Muscle of back (tissue), 11 donors: ENCODE results near the gene EPHA6. TPM values are rescaled to one million over a fixed set of nuclear protein-coding genes. Genes with fewer than 3 reads are reported as not detected.
"Not testable (repeated sequence)": the region's sequence is repeated elsewhere in the genome, so short reads cannot be mapped to it uniquely, and the experiment has no call there.

Experiments used
- DNase-seq, 3 donors: peaks; one replicate each; pipeline versions ENCODE4 v3.0.0 to v3.0.0-alpha.2; 2013
- polyA plus RNA-seq, 10 donors: library from polyadenylated mRNA; unstranded; fragments of 120-200 nt; gene quantifications; one replicate each; pipeline ENCODE4 v1.2.1, GENCODE V29; 2013; ENCODE audit not compliant: insufficient read length in 10 of 10

Gene EPHA6
- polyA plus RNA-seq, 10 donors = 0.16 to 0.96 (median 0.35) TPM; not detected in 1

DNA sequence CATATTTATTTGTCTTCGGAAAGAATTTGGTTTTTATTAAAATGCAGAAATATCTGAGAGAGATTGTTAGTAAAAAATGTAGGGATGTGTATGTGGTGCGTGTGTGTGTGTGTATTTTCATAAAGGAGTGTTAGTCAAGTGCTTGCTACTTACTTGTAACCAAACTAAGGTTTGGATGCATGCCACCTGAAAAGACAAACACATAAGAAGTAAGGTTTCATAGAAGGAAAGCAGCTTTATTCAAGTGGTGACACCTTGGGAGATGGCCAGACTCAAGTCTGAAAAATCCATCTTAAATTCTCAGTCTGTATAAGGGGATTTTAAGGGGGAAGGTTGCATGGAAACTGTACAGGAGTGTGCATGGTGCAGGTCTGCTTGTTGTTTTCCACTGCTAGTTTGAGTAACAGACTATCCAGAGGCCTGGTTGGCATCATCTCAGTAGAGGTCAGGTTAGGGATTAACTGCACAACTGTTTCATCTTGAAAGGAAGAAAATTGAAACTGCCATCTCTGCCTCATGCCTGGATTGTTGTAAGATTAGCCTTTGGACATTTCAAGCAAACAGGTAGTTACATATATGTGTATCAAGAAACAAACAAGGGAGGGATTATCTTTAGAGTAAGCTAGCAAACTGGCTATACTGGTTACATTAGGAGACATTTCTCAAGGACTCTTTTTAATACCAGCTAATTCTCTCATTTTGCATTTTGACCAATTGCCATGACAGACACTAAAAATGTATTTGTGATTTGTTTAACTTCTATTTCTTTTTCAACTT is 196.7 kb downstream of the EPHA6 start:
- DNase-seq = no peak

DNA sequence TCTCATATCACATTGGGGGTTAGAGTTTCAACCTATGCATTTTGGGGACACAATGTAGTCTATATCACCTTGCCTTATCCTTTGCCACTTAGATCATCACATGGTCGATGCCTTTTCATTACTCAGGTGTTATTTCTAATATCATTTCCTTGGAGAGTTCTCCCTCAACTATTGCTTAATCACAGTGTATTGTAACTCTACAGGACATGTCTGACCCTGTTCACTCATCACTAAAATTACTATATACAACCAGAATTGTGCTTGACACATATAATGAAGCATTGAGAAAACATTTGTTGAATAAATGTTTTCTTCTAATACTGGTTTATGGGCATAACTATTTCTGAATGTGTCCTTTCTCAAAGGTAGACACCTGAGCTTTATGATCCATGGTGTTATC is 207.4 kb downstream of the EPHA6 start:
- DNase-seq = no peak

DNA sequence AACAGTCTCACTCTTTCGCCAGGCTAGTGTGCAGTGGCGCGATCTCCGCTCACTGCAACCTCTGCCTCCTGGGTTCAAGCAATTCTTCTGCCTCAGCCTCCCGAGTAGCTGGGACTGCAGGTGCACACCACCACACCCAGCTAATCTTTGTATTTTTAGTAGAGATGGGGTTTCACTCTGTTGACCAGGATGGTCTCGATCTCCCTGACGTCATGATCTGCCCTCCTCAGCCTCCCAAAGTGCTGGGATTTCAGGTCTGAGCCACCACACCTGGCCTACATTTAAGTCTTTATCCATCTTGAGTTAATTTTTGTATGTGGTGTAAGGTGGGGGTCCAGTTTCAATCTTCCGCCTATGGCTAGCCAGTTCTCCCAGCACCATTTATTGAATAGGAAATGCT is 211.2 kb downstream of the EPHA6 start:
- DNase-seq = not testable (repeated sequence)

DNA sequence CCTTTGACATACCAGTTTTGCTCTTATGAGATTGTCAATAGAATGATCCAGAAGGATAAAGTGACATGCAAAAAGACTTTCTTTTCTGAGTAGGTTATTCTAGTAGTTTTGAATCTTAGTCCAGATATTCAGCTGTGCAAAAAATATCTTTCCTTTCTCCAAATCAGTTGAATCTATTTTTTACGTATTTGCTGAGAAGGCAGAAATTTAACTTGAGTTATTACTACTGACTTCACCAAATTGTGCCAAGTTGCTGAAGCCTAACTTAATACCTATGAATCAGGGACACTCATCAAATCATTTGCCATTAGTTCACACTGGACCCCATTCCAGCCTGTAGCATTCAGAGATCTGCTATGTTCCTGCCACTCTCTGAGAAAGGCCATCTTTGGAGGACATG is 215.6 kb downstream of the EPHA6 start:
- no peak for DNase-seq

DNA sequence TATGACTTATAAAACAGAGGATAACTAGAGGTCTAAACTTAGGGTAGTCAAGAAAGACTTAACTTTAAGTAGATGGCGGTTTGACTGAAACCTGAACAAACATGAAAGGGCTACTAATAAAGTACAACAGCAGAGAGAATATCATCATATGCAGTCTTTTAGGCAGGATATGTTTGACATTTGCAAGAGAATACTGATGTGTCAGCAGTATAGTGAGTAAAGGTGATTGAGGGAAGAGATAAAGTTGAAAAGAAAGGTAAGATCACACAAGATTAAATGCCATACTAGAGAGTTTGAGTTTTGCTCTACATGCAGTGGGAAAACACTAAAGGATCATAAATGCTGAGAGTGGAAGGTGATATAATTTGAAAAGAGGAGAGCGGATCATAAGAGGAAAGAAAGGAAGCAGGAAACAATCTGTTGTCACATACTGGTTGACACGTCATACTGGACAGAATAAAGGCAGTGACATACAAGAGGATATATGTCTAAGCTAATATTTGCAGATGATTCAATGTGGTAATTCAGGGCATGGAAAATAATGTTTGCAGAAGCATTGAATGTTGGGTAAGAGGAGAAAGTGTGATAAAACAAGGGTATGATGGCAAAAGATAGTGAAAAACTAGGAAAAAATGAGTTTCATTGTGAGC is 223.0 kb downstream of the EPHA6 start:
- no peak for DNase-seq

DNA sequence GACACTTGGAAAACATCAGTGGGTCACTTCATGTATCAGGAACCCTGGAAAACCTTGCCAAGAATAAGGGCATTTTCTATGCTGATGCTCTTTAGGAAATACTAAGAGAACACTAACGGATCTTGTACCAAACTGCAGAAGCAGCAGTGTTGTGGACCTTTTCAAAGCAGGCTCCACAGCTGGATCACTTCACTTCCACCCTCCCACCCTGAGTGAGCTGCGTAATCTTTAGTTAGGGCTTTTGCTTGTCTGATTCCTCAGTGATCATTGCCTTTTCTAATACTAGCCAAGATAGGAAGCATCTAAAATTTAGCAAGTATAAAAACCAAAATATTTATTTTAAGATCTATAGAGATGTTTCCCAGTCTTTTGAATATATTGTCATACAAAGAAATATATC is 229.0 kb downstream of the EPHA6 start:
- DNase-seq = no peak

DNA sequence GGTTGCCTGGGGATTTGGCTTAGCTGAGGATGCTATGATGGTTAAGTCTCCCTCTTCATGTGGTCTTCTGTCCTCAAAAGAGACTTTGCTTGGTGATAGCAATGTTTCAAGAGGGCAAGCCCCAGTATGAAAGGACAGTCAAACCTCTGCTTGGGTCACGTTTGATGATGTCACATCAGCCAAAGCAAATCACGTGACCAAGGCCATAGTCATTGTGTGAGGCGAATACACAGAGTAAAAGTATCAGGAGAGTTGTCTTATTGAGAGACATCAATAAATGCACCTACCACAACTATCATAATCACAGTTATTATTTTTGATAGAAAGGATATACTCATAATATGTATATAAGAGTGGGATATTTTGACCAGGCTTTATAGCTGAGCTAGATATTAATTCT is 243.0 kb downstream of the EPHA6 start:
- DNase-seq = no peak

DNA sequence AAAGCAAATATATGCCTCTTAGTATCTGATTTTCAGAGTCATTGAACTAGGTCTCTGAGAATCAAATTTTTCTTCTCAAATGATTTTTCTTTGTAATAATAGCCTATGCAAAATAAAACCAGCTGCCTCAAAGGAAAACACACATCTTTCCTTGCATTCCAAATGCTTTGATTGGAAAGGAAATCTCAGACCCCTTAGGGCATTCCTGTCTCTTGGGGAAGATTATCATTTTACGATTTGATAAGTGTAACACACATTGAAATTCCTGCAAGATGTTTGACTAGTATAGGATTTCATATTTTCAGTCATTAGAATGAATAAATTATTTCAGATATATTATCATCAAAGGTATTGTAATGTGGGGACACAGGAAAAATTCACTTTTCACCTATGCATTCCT is 244.8 kb downstream of the EPHA6 start:
- no peak for DNase-seq

DNA sequence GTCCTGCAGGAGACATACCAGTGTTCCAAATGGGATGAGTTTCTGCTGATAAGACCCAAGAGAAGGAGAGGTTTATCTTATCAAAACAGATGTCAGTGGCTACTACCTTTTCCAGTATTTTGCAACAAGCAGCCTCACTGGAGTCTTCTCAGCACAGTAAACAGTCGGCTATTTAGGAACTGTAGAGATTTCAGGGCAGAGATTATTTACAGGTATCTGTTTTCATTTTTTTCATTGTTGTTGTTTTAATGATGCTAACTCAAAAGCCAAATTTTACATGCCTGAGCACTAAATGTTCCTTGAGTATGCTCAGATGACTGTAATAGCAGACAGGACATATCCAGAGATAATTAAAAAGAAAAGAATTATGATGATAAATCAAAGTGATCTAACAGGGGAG is 252.1 kb downstream of the EPHA6 start:
- no peak for DNase-seq

DNA sequence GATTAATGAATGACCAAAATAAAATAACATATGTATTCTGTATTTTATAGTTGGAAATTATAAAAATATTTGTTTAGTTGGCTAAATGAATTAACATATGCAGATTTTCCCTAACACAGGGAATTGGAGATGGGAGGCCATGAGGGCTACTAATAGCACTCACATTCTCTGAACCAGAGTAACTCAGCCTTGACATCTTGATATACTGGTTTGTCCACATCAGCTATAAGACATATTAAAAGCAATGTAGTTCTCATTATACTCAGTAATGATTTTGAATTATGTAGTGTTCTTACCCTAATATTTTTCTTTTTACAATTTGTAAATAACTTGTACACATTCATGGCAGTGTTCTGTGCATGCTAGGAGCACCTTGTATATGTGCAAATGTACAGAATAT is 255.9 kb downstream of the EPHA6 start:
- DNase-seq = no peak

DNA sequence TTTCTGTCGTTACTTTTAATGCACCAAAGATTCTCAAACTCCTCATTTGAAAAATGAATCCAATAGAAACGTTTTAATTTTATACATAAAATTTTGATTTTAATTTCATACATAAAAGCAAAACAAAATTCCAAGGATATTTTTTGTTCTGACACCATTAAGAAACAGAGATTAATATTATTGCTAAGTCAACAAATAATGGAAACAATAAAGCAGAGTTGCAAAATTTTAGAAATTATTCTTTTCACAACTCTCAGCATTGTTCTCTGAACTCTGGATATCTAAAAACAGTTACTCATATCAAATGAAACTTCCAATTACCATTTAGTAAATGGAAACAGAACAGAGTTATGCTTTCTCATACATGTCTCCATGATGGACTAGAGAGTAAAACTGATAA is 260.2 kb downstream of the EPHA6 start:
- no peak for DNase-seq

DNA sequence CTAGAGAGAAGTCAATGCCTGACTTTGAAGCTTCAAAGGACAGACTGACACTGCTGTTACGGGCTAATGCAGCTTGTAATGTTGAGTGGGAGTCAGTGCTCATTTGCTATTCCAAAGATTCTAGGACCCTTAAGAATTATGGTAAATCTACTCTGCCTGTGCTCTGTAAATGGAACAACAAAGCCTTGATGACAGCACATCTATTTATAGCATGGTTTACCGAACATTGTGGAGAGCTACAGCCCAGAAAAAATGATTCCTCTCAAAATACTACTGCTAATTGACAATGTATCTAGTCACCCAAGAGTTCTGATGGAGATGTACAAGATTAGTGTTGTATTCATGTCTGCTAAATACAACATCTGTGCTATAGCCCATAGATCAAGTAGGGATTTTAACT is 262.3 kb downstream of the EPHA6 start:
- no peak for DNase-seq

DNA sequence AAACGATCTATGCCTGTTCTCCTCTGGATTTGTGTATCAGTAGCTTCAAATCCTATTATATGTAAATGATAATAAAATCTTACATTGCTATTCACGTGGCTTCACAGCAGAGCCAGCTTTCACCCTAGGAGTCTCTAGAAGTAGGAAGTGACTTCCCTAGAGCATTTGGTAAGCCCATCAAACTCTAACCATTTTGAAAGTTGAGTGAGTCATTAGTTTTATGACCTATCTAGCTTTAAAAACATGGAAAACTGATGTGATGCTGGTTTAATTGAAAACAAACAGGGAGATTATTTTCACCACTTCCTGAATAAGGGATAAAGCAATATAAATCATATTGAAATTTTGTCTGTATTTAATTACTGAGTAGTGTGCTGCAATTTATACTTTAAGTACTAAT is 275.2 kb downstream of the EPHA6 start:
- DNase-seq = no peak

DNA sequence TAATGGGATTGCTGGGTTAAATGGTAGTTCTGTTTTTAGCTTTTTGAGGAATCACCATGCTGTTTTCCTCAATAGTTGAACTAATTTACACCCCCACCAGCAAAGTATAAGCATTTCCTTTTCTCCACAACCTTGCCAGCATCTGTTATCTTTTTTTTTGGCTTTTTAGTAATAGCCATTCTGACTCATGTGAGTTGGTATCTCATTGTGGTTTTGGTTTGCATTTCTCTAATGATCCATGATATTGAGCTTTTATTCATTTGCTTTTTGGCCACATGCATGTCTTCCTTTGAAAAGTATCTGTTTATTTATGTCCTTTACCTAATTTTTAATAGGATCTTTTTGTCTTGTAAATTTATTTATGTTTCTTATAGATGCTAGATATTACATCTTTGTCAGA is 288.2 kb downstream of the EPHA6 start:
- no peak for DNase-seq

DNA sequence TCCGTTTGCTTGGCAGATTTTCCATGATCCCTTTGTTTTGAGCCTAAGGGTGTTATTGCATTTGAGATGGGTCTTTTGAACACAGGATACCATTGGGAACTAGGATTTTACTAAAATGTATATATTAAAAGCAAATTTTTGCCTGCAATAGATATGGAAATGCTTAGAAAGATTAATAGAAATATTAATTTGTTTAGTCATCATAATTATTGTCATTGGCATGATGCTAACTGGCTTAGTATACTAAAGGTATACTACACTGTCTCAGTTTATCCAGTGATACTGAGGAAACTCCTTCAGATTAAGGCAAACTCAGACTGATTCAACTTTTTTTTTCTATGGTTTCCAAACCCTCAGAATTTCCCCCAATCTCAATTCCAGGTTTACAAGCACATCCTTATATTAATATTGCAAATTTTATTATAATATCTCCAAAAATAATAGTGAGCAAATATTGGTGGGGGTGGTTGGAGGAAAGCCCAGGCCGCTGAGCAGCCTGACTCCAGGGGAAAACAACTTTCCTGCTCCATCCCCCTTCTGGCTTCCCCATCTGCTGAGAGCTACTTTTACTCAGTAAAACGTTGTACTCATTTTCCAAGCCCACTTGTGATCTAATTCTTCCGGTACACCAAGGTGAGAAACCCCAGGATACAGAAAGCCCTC is 291.7 kb downstream of the EPHA6 start:
- no peak for DNase-seq

DNA sequence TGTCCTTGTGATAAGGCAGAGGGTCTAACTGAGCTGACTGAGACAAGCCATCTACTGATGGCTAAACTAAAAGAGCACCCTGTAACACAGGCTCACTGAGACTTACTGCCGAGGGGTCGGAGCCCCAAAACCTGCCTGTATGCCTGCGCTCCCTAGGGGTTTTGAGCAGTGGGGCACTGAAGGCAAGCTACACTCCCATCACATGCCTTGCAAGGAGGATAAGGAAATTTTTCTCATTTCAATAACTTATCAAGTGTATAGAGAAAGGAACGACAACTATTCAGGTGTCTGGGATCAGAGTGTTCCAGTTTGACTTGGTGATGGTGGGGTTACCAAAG is 292.2 kb downstream of the EPHA6 start:
- no peak for DNase-seq

DNA sequence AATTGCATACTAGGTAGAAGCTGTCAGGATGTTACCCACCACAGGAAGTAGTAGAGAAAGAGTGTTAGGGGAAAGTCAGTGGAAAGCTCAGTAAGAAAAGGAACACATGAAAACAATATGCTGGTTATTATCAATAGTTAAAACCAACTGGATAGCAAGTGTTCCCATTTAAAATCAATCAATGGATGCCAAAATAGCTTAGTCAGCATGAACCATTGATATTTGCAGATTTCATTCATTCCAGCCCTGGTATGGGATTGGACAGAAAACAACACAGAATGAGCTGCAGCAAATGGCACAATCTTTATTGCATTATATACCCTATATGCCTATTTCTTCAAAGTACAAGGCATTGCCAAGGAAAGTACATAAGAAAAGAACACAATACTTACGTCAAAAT is 293.7 kb downstream of the EPHA6 start:
- DNase-seq = no peak

DNA sequence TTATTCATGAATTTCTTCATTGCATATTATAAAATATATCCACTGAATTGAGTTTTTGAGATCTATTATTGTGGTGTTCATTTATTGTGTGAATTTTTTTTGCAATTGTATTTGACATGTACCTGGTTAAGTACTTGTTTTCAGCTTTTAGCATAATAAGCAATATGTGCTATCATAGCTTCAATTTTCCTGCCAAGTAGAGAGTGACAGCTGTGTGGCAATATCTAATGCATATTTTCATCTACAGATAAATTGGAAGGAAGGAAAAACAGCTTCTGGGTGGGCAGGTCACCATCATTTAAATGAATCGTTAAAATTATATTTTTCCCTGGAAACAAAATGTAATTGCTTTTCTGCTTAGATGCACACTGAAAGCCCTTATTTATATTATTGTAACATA is 296.9 kb downstream of the EPHA6 start:
- no peak for DNase-seq

DNA sequence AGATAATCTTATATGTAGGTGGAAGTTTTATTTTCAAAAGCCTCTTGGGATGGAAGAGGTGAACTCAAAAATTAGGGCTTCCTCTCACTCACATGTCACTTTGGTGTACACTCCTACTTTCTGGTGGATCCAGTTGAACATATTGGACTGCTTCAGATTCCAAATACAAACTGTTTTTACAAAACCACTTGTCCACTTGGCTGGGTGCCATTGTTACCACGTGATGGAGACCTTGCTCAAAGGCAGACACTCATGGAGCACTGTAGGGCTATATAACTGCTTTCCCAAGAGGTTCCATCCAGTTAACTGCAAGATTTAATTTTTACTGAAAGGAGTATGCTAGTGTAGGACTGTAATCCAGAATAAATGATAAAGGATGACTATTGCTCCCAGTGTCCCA is 307.0 kb downstream of the EPHA6 start:
- DNase-seq = no peak

DNA sequence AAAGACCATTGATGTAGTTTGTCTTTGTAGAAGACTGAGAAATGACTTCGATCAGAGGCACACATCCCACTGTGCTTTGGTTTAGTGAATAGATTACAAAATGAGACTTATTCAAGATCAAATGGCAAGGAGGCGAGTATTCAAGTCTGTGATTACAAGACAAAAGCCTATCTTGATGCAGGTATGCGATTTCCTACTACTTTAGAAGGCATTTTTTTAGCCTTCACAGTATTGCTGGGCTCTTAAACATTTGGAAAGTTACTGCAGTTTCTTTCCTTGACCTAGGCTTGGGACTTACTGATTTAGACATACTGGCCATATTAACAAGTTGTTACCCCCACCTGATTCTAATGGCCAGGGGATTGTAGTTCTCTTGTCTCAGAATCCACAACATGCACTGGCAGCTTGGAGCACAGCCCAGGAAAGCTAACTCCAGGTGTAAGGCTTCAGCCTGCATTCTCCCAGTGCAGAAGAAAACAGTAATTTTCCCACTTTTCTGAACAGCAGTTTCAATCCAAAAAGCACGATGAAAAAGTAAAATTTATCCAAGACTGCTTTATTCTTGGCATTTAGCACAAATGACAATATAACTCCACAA is 311.6 kb downstream of the EPHA6 start:
- peak in 2 of 3 donors; percentile 0 to 13 for DNase-seq

DNA sequence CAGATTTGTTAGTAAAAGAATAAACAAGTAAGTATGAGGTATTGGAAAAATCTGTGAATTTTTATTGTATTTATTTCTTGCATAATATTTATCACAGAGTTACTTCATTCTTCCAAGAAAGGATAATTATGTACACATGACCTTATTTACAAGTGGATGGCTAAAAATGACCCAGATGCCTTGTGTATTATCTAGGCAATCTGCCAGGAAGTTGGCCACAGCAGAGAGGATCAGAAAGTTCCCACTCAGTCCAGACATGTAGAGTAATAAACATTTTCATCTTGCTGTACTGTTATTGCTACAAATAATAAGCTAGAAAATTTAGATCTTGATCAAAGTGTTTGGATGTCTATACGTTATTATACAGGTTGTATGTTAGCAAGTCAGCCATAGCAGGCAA is 317.1 kb downstream of the EPHA6 start:
- peak in 2 of 3 donors; percentile 1 to 9 for DNase-seq

DNA sequence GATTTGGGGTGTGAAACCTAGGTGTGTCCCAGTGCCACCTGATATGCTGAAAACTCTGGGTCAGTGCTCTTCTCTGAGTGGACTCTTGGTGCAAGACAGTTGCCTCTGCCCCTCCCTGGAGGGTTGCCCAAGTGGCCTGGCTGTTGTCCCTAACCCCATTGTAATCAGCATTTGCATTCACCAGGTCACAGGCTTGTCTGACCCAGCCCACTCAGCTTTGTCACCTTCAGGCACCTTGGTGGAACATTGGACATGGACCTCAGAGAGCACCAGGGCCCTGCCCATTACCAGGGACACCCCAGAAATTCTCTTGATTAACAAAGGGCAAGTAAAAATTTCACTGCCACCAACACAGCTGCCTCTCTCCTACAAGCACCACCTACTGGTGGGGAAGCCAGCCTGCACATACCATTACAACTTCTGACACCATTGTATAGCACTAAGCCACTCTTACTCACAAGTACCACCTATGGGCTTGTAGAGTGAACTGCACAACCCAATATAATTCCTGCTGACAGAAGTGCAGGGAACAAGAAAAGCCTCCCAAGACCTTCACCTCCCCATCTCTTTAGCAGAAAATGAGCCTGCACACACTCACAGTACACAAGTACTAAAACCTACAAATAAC is 324.6 kb downstream of the EPHA6 start:
- no peak for DNase-seq
